Keratinocyte (primary cell): ENCODE results near the gene PARL. TPM values are rescaled to one million over a fixed set of nuclear protein-coding genes. Genes with fewer than 3 reads are reported as not detected.

ENCODE experiments used
- DNase-seq: peaks from one replicate; pipeline ENCODE4 v3.0.0-alpha.2; 2011; ENCODE audit warnings: low read depth, missing footprints, low spot score
- FAIRE-seq: peaks from 2 replicates; lab custom pipeline; 2011; peaks lifted over from hg19 to GRCh38; lab: Jason Lieb, UNC
- H2AFZ ChIP-seq: 2 replicates; pipeline ENCODE4 v1.6.0; 2012; ENCODE audit warnings: low read length, control low read depth, inconsistent platforms; ENCODE audit not compliant: control insufficient read depth
- H3K27ac ChIP-seq: 2 replicates; pipeline ENCODE4 v1.5.1; 2011; ENCODE audit warnings: low read length; ENCODE audit not compliant: control insufficient read depth, insufficient read depth
- H3K27me3 ChIP-seq: 3 replicates; pipeline ENCODE4 v1.6.0; 2011; ENCODE audit warnings: low read length; ENCODE audit not compliant: control insufficient read depth, insufficient read depth; ENCODE audit errors: extremely low read depth
- H3K36me3 ChIP-seq, 2 experiments: 2 replicates in 1 of 2; 3 replicates in 1 of 2; pipeline ENCODE4 v1.5.1; 2011; ENCODE audit warnings: low read length in 2 of 2, mild to moderate bottlenecking in 1 of 2; ENCODE audit not compliant: control insufficient read depth in 2 of 2, insufficient read depth in 2 of 2; ENCODE audit errors: extremely low read depth in 1 of 2
- H3K4me1 ChIP-seq: 3 replicates; pipeline ENCODE4 v1.5.1; 2011; ENCODE audit warnings: low read length; ENCODE audit not compliant: control insufficient read depth, insufficient read depth; ENCODE audit errors: extremely low read depth
- H3K4me2 ChIP-seq: 3 replicates; pipeline ENCODE4 v1.6.0; 2011; ENCODE audit warnings: low read depth, low read length; ENCODE audit not compliant: control insufficient read depth, insufficient read depth; ENCODE audit errors: extremely low read depth
- H3K4me3 ChIP-seq, 3 experiments: fragments of 200-600 bp in 1 of 3; sonication (generic) in 1 of 3; 2 replicates in 2 of 3; 3 replicates in 1 of 3; pipeline ENCODE4 v1.5.1; 2011 to 2016; ENCODE audit warnings: low read length in 3 of 3, mild to moderate bottlenecking in 3 of 3, control low read depth in 2 of 3, inconsistent platforms in 1 of 3, low read depth in 1 of 3, mixed read lengths in 1 of 3, mixed run types in 1 of 3, moderate library complexity in 1 of 3; ENCODE audit not compliant: control insufficient read depth in 2 of 3, insufficient read depth in 2 of 3; ENCODE audit errors: extremely low read depth in 1 of 3
- H3K79me2 ChIP-seq: 2 replicates; pipeline ENCODE4 v1.6.0; 2012; ENCODE audit warnings: low read length; ENCODE audit not compliant: control insufficient read depth, insufficient read depth
- H3K9ac ChIP-seq: 3 replicates; pipeline ENCODE4 v1.6.0; 2011; ENCODE audit warnings: low read length; ENCODE audit not compliant: control insufficient read depth, insufficient read depth; ENCODE audit errors: extremely low read depth
- H3K9me1 ChIP-seq: 3 replicates; pipeline ENCODE4 v1.6.0; 2011; ENCODE audit warnings: low read length; ENCODE audit not compliant: control insufficient read depth, insufficient read depth; ENCODE audit errors: extremely low read depth
- H3K9me3 ChIP-seq: 2 replicates; pipeline ENCODE4 v1.5.1; 2012; ENCODE audit warnings: low read depth, low read length; ENCODE audit not compliant: control insufficient read depth
- H4K20me1 ChIP-seq: 3 replicates; pipeline ENCODE4 v1.6.0; 2011; ENCODE audit warnings: low read length; ENCODE audit not compliant: control insufficient read depth, insufficient read depth; ENCODE audit errors: extremely low read depth
- CTCF ChIP-seq, 3 experiments: IDR thresholded peaks in 1 of 3; conservative IDR thresholded peaks in 1 of 3; optimal IDR thresholded peaks in 1 of 3; 2 replicates in 2 of 3; 3 replicates in 1 of 3; pipeline versions ENCODE3 to v1.5.1; 2011; ENCODE audit warnings: low read length in 3 of 3, mild to moderate bottlenecking in 3 of 3, moderate library complexity in 2 of 3, control low read depth in 1 of 3, inconsistent platforms in 1 of 3; ENCODE audit not compliant: insufficient read depth in 2 of 3; ENCODE audit errors: extremely low read depth in 1 of 3
- EZH2 ChIP-seq: IDR thresholded peaks from one replicate; pipeline ENCODE4 v1.6.1; 2012; ENCODE audit warnings: inconsistent platforms, mild to moderate bottlenecking, low read length, moderate library complexity
- dilution Hi-C: fragments of 300-500 bp; cut with MboI; formaldehyde crosslinking; loops from one replicate; pipeline ENCODE4 v1.7.0; 2020; ENCODE audit warnings: low sequenced_read_pairs; ENCODE audit not compliant: extremely low pct_ligation_motif_present
- polyA plus RNA-seq, 5 experiments: library from polyadenylated mRNA; depleted of rRNA in 3 of 5; stranded (reverse) in 3 of 5; stranded (forward) in 1 of 5; unstranded in 1 of 5; fragments of >200 nt; gene quantifications; 1 replicate in 1 of 5; 2 replicates in 3 of 5; 3 replicates in 1 of 5; pipeline versions ENCODE4 v1.2.1 to v1.2.3, GENCODE V29; 2011 to 2012; ENCODE audit warnings: missing spikeins in 2 of 5, low read depth in 1 of 5, low replicate concordance in 1 of 5

The PARL gene
- polyA plus RNA-seq, 1 donor (not counting 4 experiments of a cell fraction or from before 2014, with no cell fraction given) = 68.9 TPM

- Histone ChIP-seq H3K9ac (no peak overlapping the region), H3K27me3 (no peaks in the 10 kb centered on the region), H3K9me3 (no peaks in the 10 kb centered on the region), H2AFZ (no peak overlapping the region), H4K20me1 (peaks cover 4% of the 10 kb centered on the region), H3K36me3 (peaks cover 7 to 15% of the 10 kb centered on the region in 2 experiments), H3K4me3 (no peak overlapping the region), H3K4me2 (no peak overlapping the region), H3K27ac (no peak overlapping the region), H3K4me1 (peaks cover 20% of the 10 kb centered on the region), H3K9me1 (peaks cover 3% of the 10 kb centered on the region), H3K79me2 (no peaks in the 10 kb centered on the region)
- FAIRE-seq = no peak
- TF ChIP-seq EZH2 (no peak), CTCF (optimal IDR thresholded peaks at IDR 0.05 in 1 of 3, IDR thresholded peaks at IDR 0.05 in 1 of 3, conservative IDR thresholded peaks at IDR 0.05 in 1 of 3; ENCODE audit: extremely low read depth in 1 of 3, insufficient read depth in 2 of 3, low read length in 3 of 3) (no peak)
- dilution Hi-C loops = no loop called here
- no peak for DNase-seq
Measured at GRCh38 chr3:183921096-183921495, 36.4 kb upstream of the PARL start.

- H2AFZ ChIP-seq = no peak overlapping the region
- H4K20me1 ChIP-seq = peaks cover 4% of the 10 kb centered on the region
- no peak for DNase-seq
- peaks cover 7 to 15% of the 10 kb centered on the region in 2 experiments for H3K36me3 ChIP-seq
- dilution Hi-C loops = no loop called here
- H3K9me3 ChIP-seq = no peaks in the 10 kb centered on the region
- H3K4me3 ChIP-seq = no peak overlapping the region
- H3K9me1 ChIP-seq = peaks cover 3% of the 10 kb centered on the region
- H3K4me2 ChIP-seq = no peak overlapping the region
- H3K4me1 ChIP-seq = peaks cover 20% of the 10 kb centered on the region
- no peaks in the 10 kb centered on the region for H3K79me2 ChIP-seq
- H3K27me3 ChIP-seq = no peaks in the 10 kb centered on the region
- no peak overlapping the region for H3K9ac ChIP-seq
- H3K27ac ChIP-seq = no peak overlapping the region
- no peak for FAIRE-seq
- TF ChIP-seq CTCF (optimal IDR thresholded peaks at IDR 0.05 in 1 of 3, IDR thresholded peaks at IDR 0.05 in 1 of 3, conservative IDR thresholded peaks at IDR 0.05 in 1 of 3; ENCODE audit: extremely low read depth in 1 of 3, insufficient read depth in 2 of 3, low read length in 3 of 3) (no peak), EZH2 (no peak)
Measured at GRCh38 chr3:183920416-183920815, 35.7 kb upstream of the PARL start.
